ENCODE measurements around the gene MYH9. TPM values are rescaled to one million over a fixed set of nuclear protein-coding genes. Genes with fewer than 3 reads are reported as not detected.
A peak's percentile ranks its signal among the peaks of the same experiment; 100 is the strongest.

The MYH9 gene
- total RNA-seq, 4 donors from 2014 or later, result 304 to 366 (median 322) TPM

DNA sequence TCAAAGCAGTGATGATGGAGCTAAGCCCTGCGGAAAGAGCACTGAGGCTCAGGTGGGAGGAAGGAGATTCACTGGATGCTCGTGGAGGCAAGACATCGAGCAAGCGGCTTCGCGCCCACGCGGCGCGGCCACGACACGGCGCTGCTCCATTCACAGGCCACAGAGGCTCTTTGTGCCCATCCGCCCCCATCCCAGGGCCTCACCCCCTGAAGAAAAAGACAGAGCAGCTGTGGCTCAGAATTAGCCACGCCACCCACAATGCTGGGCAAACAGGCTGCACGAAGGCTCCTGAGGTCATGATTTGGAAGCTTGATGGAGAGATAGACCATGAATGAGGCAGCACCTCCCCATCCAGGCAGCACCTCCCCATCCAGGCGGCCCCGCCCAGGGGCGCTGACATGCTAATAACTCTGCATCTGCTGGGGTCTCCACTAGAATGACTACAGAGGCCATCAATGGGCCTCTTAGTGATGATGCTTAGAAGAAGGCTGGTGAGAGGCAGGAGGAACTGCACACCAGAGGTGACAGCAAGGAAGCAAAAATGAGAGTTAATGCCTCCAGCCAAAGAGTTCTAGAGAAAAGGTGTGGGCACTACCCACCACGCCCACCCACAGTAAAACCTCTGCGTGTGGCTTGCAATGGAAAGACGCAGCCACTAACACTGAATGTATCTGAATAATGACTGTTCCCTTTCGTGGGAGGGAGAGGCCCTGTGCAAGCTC lies 43.5 kb downstream of the MYH9 start:
- H3K4me1 ChIP-seq, result peaks cover 5 to 99% (median 52%) of the 10 kb centered on the region in 3 donors
- 80 to 87% methylated on average over 1 to 6 of the region's 23 CpGs for WGBS, 2 donors (ENCODE audit: low coverage in 1 of 2)
- no peaks in the 10 kb centered on the region for H3K9me3 ChIP-seq
- peak overlapping the region; percentile 2 to 100 (median 100) for H3K27ac ChIP-seq
- peaks cover 3 to 74% of the 10 kb centered on the region in 2 donors for H3K36me3 ChIP-seq
- peak; percentile 4 for ATAC-seq
- no peak overlapping the region for H3K4me3 ChIP-seq
- TF ChIP-seq EP300 (IDR thresholded peaks at IDR 0.05) (no peak), POLR2AphosphoS5 (IDR thresholded peaks at IDR 0.05) (no peak), POLR2A (IDR thresholded peaks at IDR 0.05) (no peak)
- TF ChIP-seq, protein P1, sequence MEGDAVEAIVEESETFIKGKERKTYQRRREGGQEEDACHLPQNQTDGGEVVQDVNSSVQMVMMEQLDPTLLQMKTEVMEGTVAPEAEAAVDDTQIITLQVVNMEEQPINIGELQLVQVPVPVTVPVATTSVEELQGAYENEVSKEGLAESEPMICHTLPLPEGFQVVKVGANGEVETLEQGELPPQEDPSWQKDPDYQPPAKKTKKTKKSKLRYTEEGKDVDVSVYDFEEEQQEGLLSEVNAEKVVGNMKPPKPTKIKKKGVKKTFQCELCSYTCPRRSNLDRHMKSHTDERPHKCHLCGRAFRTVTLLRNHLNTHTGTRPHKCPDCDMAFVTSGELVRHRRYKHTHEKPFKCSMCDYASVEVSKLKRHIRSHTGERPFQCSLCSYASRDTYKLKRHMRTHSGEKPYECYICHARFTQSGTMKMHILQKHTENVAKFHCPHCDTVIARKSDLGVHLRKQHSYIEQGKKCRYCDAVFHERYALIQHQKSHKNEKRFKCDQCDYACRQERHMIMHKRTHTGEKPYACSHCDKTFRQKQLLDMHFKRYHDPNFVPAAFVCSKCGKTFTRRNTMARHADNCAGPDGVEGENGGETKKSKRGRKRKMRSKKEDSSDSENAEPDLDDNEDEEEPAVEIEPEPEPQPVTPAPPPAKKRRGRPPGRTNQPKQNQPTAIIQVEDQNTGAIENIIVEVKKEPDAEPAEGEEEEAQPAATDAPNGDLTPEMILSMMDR (IDR thresholded peaks at IDR 0.05), result no peak
- H3K27me3 ChIP-seq, result no peaks in the 10 kb centered on the region

DNA sequence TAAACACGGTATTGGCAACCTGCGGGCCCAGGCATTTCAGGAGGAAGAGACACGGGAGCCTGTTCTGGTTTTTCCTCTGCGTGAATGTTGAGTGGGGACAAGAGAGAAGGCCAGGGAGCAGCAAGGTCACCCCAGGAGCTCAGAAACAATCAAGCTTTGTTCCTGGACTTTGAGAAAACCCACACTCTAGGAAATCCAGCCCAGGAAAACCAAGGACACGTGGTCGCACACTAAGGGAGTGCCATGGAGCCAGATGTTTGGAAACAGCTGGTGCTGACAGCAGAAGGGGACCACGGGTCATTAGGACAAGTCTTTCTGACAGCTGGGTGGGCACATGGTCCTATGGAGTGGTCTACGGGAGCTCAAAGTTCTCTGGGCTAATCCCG lies 44.1 kb downstream of the MYH9 start:
- Histone ChIP-seq H3K9me3 (no peaks in the 10 kb centered on the region), H3K36me3 (peaks cover 3 to 79% of the 10 kb centered on the region in 2 donors), H3K4me1 (peaks cover 6 to 99% (median 54%) of the 10 kb centered on the region in 3 donors), H3K27ac (peak overlapping the region; percentile 2 to 100 (median 100)), H3K27me3 (no peaks in the 10 kb centered on the region), H3K4me3 (no peak overlapping the region)
- peak; percentile 5 for ATAC-seq
- peak; percentile 36 for TF ChIP-seq POLR2AphosphoS5 (IDR thresholded peaks at IDR 0.05)
- no peak for TF ChIP-seq POLR2A (IDR thresholded peaks at IDR 0.05)
- 17 to 23% methylated on average over 8 of the region's 9 CpGs for WGBS, 2 donors (ENCODE audit: low coverage in 1 of 2)

DNA sequence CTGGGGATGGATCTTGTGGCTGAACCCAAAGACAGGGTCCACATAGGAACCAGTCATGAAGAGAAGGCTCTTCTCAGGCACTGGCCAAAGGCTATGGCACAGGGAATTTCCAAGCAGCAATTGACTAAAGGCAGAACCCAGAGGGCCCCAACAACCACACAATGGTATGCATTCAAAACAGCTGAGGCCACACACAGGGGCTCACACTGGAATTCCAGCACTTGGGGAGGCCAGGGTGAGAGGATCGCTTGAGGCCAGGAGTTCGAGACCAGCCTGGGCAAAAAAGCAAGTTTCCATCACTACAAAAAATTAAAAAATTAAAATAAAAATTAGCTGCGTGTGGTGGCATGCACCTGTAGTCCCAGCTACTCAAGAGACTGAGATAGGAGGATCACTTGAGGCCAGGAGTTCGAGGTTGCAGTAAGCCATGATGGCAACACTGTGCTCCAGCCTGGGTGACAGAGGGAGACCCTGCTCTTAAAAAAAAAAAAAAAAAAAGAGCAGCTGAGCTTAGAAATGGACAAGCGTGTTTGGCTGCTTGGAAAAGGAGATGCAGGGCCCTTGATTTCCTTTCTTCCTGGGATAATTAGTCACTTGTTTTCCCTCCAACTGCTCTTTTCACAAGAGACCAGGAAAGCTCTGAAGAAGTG lies 44.6 kb downstream of the MYH9 start:
- H3K4me1 ChIP-seq, result peaks cover 8 to 99% (median 59%) of the 10 kb centered on the region in 3 donors
- no peaks in the 10 kb centered on the region for H3K9me3 ChIP-seq
- peak; percentile 13 for ATAC-seq
- peaks cover 3 to 84% of the 10 kb centered on the region in 2 donors for H3K36me3 ChIP-seq
- TF ChIP-seq POLR2AphosphoS5 (IDR thresholded peaks at IDR 0.05) (no peak), EP300 (IDR thresholded peaks at IDR 0.05) (no peak), POLR2A (IDR thresholded peaks at IDR 0.05) (no peak)
- TF ChIP-seq, protein P1 (IDR thresholded peaks at IDR 0.05), result no peak
- no peaks in the 10 kb centered on the region for H3K27me3 ChIP-seq
- H3K27ac ChIP-seq, result peak overlapping the region; percentile 2 to 100 (median 100)
- WGBS, 2 donors (ENCODE audit: low coverage in 1 of 2), result 0 to 44% methylated on average over 1 to 5 of the region's 5 CpGs
- H3K4me3 ChIP-seq, result no peak overlapping the region

DNA sequence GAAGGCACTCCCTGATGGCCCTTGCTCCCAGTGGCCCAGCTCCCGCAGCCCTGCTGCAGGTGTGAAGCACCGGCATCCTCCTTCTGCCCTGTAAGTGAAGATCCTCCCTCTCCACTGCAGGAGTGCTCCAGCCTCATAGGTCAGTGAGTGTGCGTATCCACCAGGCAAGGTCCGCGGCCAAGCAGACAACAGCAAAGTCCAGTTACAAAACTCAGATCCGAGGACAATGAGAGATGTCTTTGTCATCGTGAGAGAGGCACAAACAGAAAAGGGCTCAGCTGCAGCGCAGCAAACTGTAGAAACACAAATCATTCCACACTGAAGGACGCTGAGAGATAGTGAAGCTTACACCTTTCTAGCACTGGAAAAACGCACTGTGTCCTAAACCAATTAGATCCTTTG lies 46.1 kb downstream of the MYH9 start:
- H3K27ac ChIP-seq, result peak overlapping the region; percentile 70 to 100 (median 100)
- H3K9me3 ChIP-seq, result no peaks in the 10 kb centered on the region
- no peak for TF ChIP-seq POLR2AphosphoS5 (IDR thresholded peaks at IDR 0.05)
- no peak for TF ChIP-seq EP300 (IDR thresholded peaks at IDR 0.05)
- no peak for TF ChIP-seq POLR2A (IDR thresholded peaks at IDR 0.05)
- H3K27me3 ChIP-seq, result no peaks in the 10 kb centered on the region
- H3K36me3 ChIP-seq, result peaks cover 3 to 85% of the 10 kb centered on the region in 2 donors
- H3K4me1 ChIP-seq, result peaks cover 16 to 100% (median 71%) of the 10 kb centered on the region in 3 donors
- 45 to 49% methylated on average over 2 to 5 of the region's 10 CpGs for WGBS, 2 donors (ENCODE audit: low coverage in 1 of 2)
- H3K4me3 ChIP-seq, result no peak overlapping the region
- no peak for ATAC-seq

DNA sequence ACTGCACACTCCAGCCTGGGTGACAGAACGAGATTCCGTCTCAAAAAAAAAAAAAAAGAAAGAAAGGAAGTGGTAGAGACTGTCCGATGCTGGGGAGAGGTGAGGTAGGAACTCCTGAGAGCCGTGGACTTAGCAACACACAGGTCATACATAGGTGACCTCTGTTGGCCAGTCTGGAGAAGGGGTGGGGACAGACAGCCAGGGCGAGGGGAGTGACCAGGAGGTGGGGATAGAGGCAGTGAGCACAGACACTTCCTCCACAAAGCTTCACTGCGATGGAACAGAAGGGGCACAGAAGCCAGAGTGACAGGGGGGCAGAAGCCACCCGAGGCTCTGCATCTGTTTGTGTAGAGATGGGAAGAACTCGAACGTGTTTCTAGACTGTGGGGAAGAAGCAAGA lies 47.1 kb downstream of the MYH9 start:
- no peaks in the 10 kb centered on the region for H3K9me3 ChIP-seq
- peak overlapping the region; percentile 70 to 100 (median 100) for H3K27ac ChIP-seq
- ATAC-seq, result no peak
- H3K27me3 ChIP-seq, result no peaks in the 10 kb centered on the region
- 9 to 22% methylated on average over 6 to 7 of the region's 9 CpGs for WGBS, 2 donors (ENCODE audit: low coverage in 1 of 2)
- peaks cover 3 to 83% of the 10 kb centered on the region in 2 donors for H3K36me3 ChIP-seq
- TF ChIP-seq, protein P1 (IDR thresholded peaks at IDR 0.05), result no peak
- TF ChIP-seq POLR2A (IDR thresholded peaks at IDR 0.05) (no peak), POLR2AphosphoS5 (IDR thresholded peaks at IDR 0.05) (no peak), EP300 (IDR thresholded peaks at IDR 0.05) (no peak)
- no peak overlapping the region for H3K4me3 ChIP-seq
- peaks cover 24 to 100% (median 76%) of the 10 kb centered on the region in 3 donors for H3K4me1 ChIP-seq
